CD14-positive monocyte (primary cell): ENCODE results near the gene POLG2. TPM values are rescaled to one million over a fixed set of nuclear protein-coding genes. Genes with fewer than 3 reads are reported as not detected.

ENCODE experiments used
- DNase-seq, 3 donors: peaks; one replicate each; pipeline ENCODE4 v3.0.0-alpha.2; 2011 to 2022
- H2AFZ ChIP-seq: 2 replicates; pipeline ENCODE4 v1.6.0; 2012; ENCODE audit warnings: mild to moderate bottlenecking, low read depth, low read length, inconsistent platforms; ENCODE audit not compliant: insufficient read depth, poor library complexity, severe bottlenecking
- H3K27ac ChIP-seq, 2 donors: 1 replicate in 1 of 2; 2 replicates in 1 of 2; pipeline ENCODE4 v1.5.1; 2012 to 2013; ENCODE audit warnings: low read length in 2 of 2, control low read depth in 1 of 2, inconsistent platforms in 1 of 2, low read depth in 1 of 2, mild to moderate bottlenecking in 1 of 2
- H3K27me3 ChIP-seq, 2 donors: one replicate each; pipeline versions ENCODE4 v1.6.0 to v1.6.1; 2011 to 2013; ENCODE audit warnings: low read length in 2 of 2; ENCODE audit not compliant: control insufficient read depth in 2 of 2, insufficient read depth in 2 of 2
- H3K36me3 ChIP-seq, 2 donors: replicated peaks in 1 of 2; 1 replicate in 1 of 2; 2 replicates in 1 of 2; pipeline versions ENCODE4 v1.5.1 to v1.6.1; 2012 to 2013; ENCODE audit warnings: low read length in 2 of 2, control low read depth in 1 of 2, inconsistent platforms in 1 of 2, mild to moderate bottlenecking in 1 of 2; ENCODE audit not compliant: insufficient read depth in 2 of 2, control insufficient read depth in 1 of 2
- H3K4me1 ChIP-seq, 2 donors: 1 replicate in 1 of 2; 2 replicates in 1 of 2; pipeline versions ENCODE4 v1.5.1 to v1.6.1; 2012 to 2013; ENCODE audit warnings: low read length in 2 of 2, control low read depth in 1 of 2, inconsistent platforms in 1 of 2, mild to moderate bottlenecking in 1 of 2, moderate library complexity in 1 of 2; ENCODE audit not compliant: insufficient read depth in 2 of 2, control insufficient read depth in 1 of 2
- H3K4me2 ChIP-seq: replicated peaks from 2 replicates; pipeline ENCODE3; 2012; ENCODE audit warnings: low read length, moderate library complexity, mild to moderate bottlenecking; ENCODE audit not compliant: poor library complexity, severe bottlenecking; ENCODE audit errors: extremely low read depth
- H3K4me3 ChIP-seq, 3 experiments: fragments of 200-600 bp in 1 of 3; sonication (generic) in 1 of 3; replicated peaks in 1 of 3; 1 replicate in 2 of 3; 2 replicates in 1 of 3; pipeline ENCODE4 v1.5.1; 2011 to 2013; ENCODE audit warnings: low read length in 3 of 3, mild to moderate bottlenecking in 3 of 3, control low read depth in 2 of 3, low read depth in 2 of 3, inconsistent platforms in 1 of 3, moderate library complexity in 1 of 3
- H3K79me2 ChIP-seq: 2 replicates; pipeline ENCODE4 v1.6.0; 2012; ENCODE audit warnings: mild to moderate bottlenecking, control low read depth, inconsistent platforms, low read length, moderate library complexity; ENCODE audit not compliant: insufficient read depth
- H3K9ac ChIP-seq: 2 replicates; pipeline ENCODE4 v1.6.0; 2017; ENCODE audit warnings: low read length, mild to moderate bottlenecking; ENCODE audit not compliant: insufficient read depth, poor library complexity, severe bottlenecking
- H3K9me3 ChIP-seq, 2 donors: replicated peaks in 1 of 2; 1 replicate in 1 of 2; 2 replicates in 1 of 2; pipeline versions ENCODE4 v1.5.1 to v1.6.1; 2012 to 2013; ENCODE audit warnings: low read length in 2 of 2, control low read depth in 1 of 2; ENCODE audit not compliant: control insufficient read depth in 1 of 2, insufficient read depth in 1 of 2
- H4K20me1 ChIP-seq: 2 replicates; pipeline ENCODE4 v1.6.0; 2012; ENCODE audit warnings: mild to moderate bottlenecking, low read length, control low read depth, moderate library complexity; ENCODE audit not compliant: insufficient read depth
- H3K27ac Mint-ChIP-seq, 7 donors: one replicate each; pipeline ENCODE4 v1.8.0; 2020; ENCODE audit warnings: mild to moderate bottlenecking in 7 of 7, mixed read lengths in 7 of 7, moderate library complexity in 6 of 7, inconsistent platforms in 2 of 7
- H3K27me3 Mint-ChIP-seq, 3 donors: one replicate each; pipeline ENCODE4 v1.8.0; 2021 to 2022; ENCODE audit warnings: low read depth in 3 of 3, mild to moderate bottlenecking in 3 of 3, mixed read lengths in 3 of 3, moderate library complexity in 3 of 3, inconsistent platforms in 1 of 3
- H3K36me3 Mint-ChIP-seq, 2 donors: one replicate each; pipeline ENCODE4 v1.8.0; 2020; ENCODE audit warnings: mixed read lengths in 2 of 2, inconsistent platforms in 1 of 2, mild to moderate bottlenecking in 1 of 2
- H3K4me1 Mint-ChIP-seq: one replicate; pipeline ENCODE4 v1.8.0; 2020; ENCODE audit warnings: mild to moderate bottlenecking, mixed read lengths
- H3K4me3 Mint-ChIP-seq, 2 donors: one replicate each; pipeline ENCODE4 v1.8.0; 2020; ENCODE audit warnings: mild to moderate bottlenecking in 2 of 2, mixed read lengths in 2 of 2, moderate library complexity in 1 of 2
- H3K9me3 Mint-ChIP-seq, 7 donors: one replicate each; pipeline ENCODE4 v1.8.0; 2020 to 2022; ENCODE audit warnings: mixed read lengths in 7 of 7, mild to moderate bottlenecking in 6 of 7, moderate library complexity in 6 of 7, inconsistent platforms in 2 of 7
- CTCF ChIP-seq: fragments of 200-600 bp; IDR thresholded peaks from one replicate; pipeline ENCODE4 v1.8.0; 2022; ENCODE audit warnings: antibody characterized with exemption, mild to moderate bottlenecking
- WGBS: methylation state at CpG from one replicate; pipeline ENCODE4 v1.1.5; 2013; ENCODE audit warnings: missing lambda C conversion rate; ENCODE audit not compliant: insufficient coverage; 5-methylcytosine and 5-hydroxymethylcytosine counted together
- intact Hi-C, 2 donors: fragments of 100-400 bp; cut with micrococcal nuclease; formaldehyde crosslinking; loops; one replicate each; pipeline versions ENCODE4 v1.15.0 to v1.15.1; 2023
- polyA plus RNA-seq, 3 donors: library from polyadenylated mRNA; depleted of rRNA in 1 of 3; unstranded in 2 of 3; stranded (reverse) in 1 of 3; fragments of 300-500 nt in 2 of 3; fragments of >200 nt in 1 of 3; fragmentation: Illumina TruSeq in 2 of 3; gene quantifications; 1 replicate in 2 of 3; 2 replicates in 1 of 3; pipeline ENCODE4 v1.2.3, GENCODE V29; 2012 to 2021

POLG2 gene
- polyA plus RNA-seq, 3 donors, result 0.85 to 15.8 (median 1.7) TPM

DNA sequence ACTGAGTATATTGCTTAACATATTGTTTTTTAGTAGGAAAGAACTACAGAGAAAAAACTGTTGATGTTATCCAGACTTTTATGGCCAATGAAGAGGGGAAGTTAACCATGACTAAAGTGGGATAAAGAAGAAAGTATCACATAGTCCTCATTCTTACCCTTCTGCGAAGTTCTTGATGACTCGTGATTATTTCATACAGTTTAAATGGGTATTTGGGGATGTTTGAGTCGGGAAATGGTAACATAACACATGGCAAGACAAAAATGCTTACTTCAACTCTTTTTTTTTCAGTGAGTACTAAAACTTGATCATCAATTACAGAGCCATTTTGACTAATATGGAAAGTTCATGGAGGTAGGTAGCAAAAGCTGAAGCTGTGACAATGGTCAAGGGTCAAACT lies 4.9 kb downstream of the POLG2 start:
- no peaks in the 10 kb centered on the region for H4K20me1 ChIP-seq
- H3K27me3 ChIP-seq, result no peaks in the 10 kb centered on the region
- peaks cover 0 to 2% (median 1%) of the 10 kb centered on the region in 3 donors for H3K27me3 Mint-ChIP-seq
- H3K27ac Mint-ChIP-seq, result peak overlapping the region in 1 of 7 donors; percentile 70
- H3K9me3 ChIP-seq, result no peaks in the 10 kb centered on the region
- intact Hi-C loops, result loop anchor here (2.0 to 10.0 kb wide), 2 partner anchors 71 to 187 kb away; no protein-coding TSS in a partner anchor
- peaks cover 0 to 1% (median 0%) of the 10 kb centered on the region in 7 donors for H3K9me3 Mint-ChIP-seq
- peaks cover 33 to 53% of the 10 kb centered on the region in 2 donors for H3K36me3 Mint-ChIP-seq
- no peak overlapping the region for H3K4me3 Mint-ChIP-seq
- TF ChIP-seq CTCF, result no peak
- no peak overlapping the region for H3K4me3 ChIP-seq
- no peak overlapping the region for H2AFZ ChIP-seq
- no peak overlapping the region for H3K9ac ChIP-seq
- DNase-seq, result peak in 1 of 3 donors; percentile 29
- peaks cover 30 to 35% of the 10 kb centered on the region in 2 donors for H3K4me1 ChIP-seq
- peaks cover 35% of the 10 kb centered on the region for H3K4me1 Mint-ChIP-seq
- no CpG with 5 or more reads among the region's 3 CpGs for WGBS
- peaks cover 64% of the 10 kb centered on the region for H3K79me2 ChIP-seq
- H3K4me2 ChIP-seq, result no peak overlapping the region
- peak overlapping the region in 1 of 2 donors; percentile 9 for H3K27ac ChIP-seq
- peaks cover 39 to 53% of the 10 kb centered on the region in 2 donors for H3K36me3 ChIP-seq

- intact Hi-C loops, result loop anchor here (2.0 to 10.0 kb wide), 2 partner anchors 70 to 186 kb away; no protein-coding TSS in a partner anchor
- no peak overlapping the region for H3K4me3 Mint-ChIP-seq
Observed at GRCh38 chr17:64491034-64491860, 5.6 kb downstream of the POLG2 start.

More at GRCh38 chr17:64491034-64491860, 5.6 kb downstream of the POLG2 start:
- peaks cover 36 to 60% of the 10 kb centered on the region in 2 donors for H3K36me3 Mint-ChIP-seq
- DNase-seq, result peak in 2 of 3 donors; percentile 60 to 62
- peak overlapping the region in 1 of 2 donors; percentile 33 for H3K27ac ChIP-seq
- peak; percentile 91 for TF ChIP-seq CTCF
- H3K27ac Mint-ChIP-seq, result peak overlapping the region in 6 of 7 donors; percentile 40 to 71 (median 70)
- peaks cover 43 to 60% of the 10 kb centered on the region in 2 donors for H3K36me3 ChIP-seq
- peak overlapping the region; percentile 16 for H2AFZ ChIP-seq
- peaks cover 30% of the 10 kb centered on the region for H3K4me1 Mint-ChIP-seq
- H3K27me3 ChIP-seq, result no peaks in the 10 kb centered on the region
- H3K9me3 Mint-ChIP-seq, result no peaks in the 10 kb centered on the region
- H4K20me1 ChIP-seq, result no peaks in the 10 kb centered on the region
- H3K4me2 ChIP-seq, result no peak overlapping the region
- 77% methylated on average over 7 of the region's 13 CpGs for WGBS
- no peak overlapping the region for H3K4me3 ChIP-seq
- H3K4me1 ChIP-seq, result peaks cover 29 to 31% of the 10 kb centered on the region in 2 donors
- peaks cover 0 to 1% (median 0%) of the 10 kb centered on the region in 3 donors for H3K27me3 Mint-ChIP-seq
- peaks cover 58% of the 10 kb centered on the region for H3K79me2 ChIP-seq
- H3K9ac ChIP-seq, result no peak overlapping the region
- no peaks in the 10 kb centered on the region for H3K9me3 ChIP-seq
